ENCODE data around the gene CD3D. TPM values are rescaled to one million over a fixed set of nuclear protein-coding genes. Genes with fewer than 3 reads are reported as not detected.

CD3D gene
- total and polyA plus RNA-seq, 2 donors (not counting 3 experiments of a cell fraction or from before 2014, with no cell fraction given) = not detected

DNA sequence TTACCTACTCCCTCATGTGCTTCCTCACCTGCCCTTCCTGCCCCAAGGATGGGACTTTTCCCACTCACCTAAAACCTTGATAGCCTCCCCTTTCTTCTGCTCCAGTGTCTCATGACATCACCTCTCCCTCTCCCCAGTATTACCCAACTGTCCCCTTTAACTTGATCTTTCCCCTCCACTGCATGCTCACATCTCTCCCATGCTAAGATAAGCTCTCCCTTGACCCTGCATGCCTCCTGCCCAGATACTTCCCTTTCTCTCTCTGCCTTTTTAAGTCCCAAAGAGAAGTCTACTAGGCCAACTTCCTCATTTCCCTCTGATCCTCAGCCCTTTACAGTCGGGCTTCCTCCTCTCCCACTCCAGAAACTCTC, 23.2 kb downstream of the CD3D start:
- no peak for TF ChIP-seq FOS (IDR thresholded peaks at IDR 0.05; ENCODE audit: borderline replicate concordance, insufficient read depth, low read length)
- TF ChIP-seq MYC (IDR thresholded peaks at IDR 0.05; ENCODE audit: low read depth, low read length) = no peak
- TF ChIP-seq GATA2 (IDR thresholded peaks at IDR 0.05; ENCODE audit: insufficient read depth, insufficient read length, low read depth, low read length) = no peak
- TF ChIP-seq POLR2A (IDR thresholded peaks at IDR 0.05; ENCODE audit: low read depth, low read length) = no peak
- no peak for TF ChIP-seq JUN (IDR thresholded peaks at IDR 0.05; ENCODE audit: borderline replicate concordance, insufficient read depth, insufficient read length, low read depth)
- TF ChIP-seq, protein P1, sequence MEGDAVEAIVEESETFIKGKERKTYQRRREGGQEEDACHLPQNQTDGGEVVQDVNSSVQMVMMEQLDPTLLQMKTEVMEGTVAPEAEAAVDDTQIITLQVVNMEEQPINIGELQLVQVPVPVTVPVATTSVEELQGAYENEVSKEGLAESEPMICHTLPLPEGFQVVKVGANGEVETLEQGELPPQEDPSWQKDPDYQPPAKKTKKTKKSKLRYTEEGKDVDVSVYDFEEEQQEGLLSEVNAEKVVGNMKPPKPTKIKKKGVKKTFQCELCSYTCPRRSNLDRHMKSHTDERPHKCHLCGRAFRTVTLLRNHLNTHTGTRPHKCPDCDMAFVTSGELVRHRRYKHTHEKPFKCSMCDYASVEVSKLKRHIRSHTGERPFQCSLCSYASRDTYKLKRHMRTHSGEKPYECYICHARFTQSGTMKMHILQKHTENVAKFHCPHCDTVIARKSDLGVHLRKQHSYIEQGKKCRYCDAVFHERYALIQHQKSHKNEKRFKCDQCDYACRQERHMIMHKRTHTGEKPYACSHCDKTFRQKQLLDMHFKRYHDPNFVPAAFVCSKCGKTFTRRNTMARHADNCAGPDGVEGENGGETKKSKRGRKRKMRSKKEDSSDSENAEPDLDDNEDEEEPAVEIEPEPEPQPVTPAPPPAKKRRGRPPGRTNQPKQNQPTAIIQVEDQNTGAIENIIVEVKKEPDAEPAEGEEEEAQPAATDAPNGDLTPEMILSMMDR (IDR thresholded peaks at IDR 0.05; ENCODE audit: extremely low read depth in 1 of 2, insufficient read depth in 1 of 2, low read depth in 1 of 2, low read length in 2 of 2) = no peak
- TF ChIP-seq, protein P2, sequence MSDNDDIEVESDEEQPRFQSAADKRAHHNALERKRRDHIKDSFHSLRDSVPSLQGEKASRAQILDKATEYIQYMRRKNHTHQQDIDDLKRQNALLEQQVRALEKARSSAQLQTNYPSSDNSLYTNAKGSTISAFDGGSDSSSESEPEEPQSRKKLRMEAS (IDR thresholded peaks at IDR 0.05; ENCODE audit: insufficient read depth, insufficient read length) = no peak
- TF ChIP-seq EZH2 (IDR thresholded peaks at IDR 0.05; ENCODE audit: borderline replicate concordance, low read depth, low read length, severe bottlenecking) = no peak
- TF ChIP-seq POLR2AphosphoS5 (IDR thresholded peaks at IDR 0.05; ENCODE audit: insufficient read depth, low read depth, low read length) = no peak
- H3K9ac ChIP-seq (replicated peaks; ENCODE audit: extremely low read depth, insufficient read depth, low read length) = no peak overlapping the region
- dilution Hi-C loops (cut with MboI; ENCODE audit: extremely low pct_ligation_motif_present, low sequenced_read_pairs) = no loop called here
- no peaks in the 10 kb centered on the region for H3K9me1 ChIP-seq (replicated peaks; ENCODE audit: control insufficient read depth, extremely low read depth, insufficient read depth, low read length)
- DNase-seq (ENCODE audit: low read depth, low spot score) (no peak), FAIRE-seq (no peak)
- no peak overlapping the region for H3K4me2 ChIP-seq (ENCODE audit: insufficient read depth, low read length)
- POLR2A ChIA-PET = no interaction called here
- peaks cover 3 to 12% of the 10 kb centered on the region in 2 experiments for H3K27me3 ChIP-seq (ENCODE audit: control insufficient read depth in 2 of 2, insufficient read depth in 2 of 2, low read length in 2 of 2)
- H3K4me3 ChIP-seq (replicated peaks in 1 of 3; ENCODE audit: insufficient read depth in 1 of 3, low read depth in 1 of 3, low read length in 3 of 3) = no peak overlapping the region
- intact Hi-C loops (cut with micrococcal nuclease) = no loop called here
- BruUV-seq (replicated peaks) = no TSS peak
- H3K79me2 ChIP-seq (ENCODE audit: control insufficient read depth, insufficient read depth, low read length) = no peaks in the 10 kb centered on the region
- no peak overlapping the region for H3K27ac ChIP-seq (ENCODE audit: insufficient read depth, low read depth, low read length)
- H3K4me1 ChIP-seq (ENCODE audit: control insufficient read depth, extremely low read depth, insufficient read depth, low read length) = no peaks in the 10 kb centered on the region
- H4K20me1 ChIP-seq (replicated peaks; ENCODE audit: control insufficient read depth, extremely low read depth, insufficient read depth, low read length) = peaks cover 2% of the 10 kb centered on the region
- H3K9me3 ChIP-seq (replicated peaks; ENCODE audit: control insufficient read depth, insufficient read depth, low read length) = no peaks in the 10 kb centered on the region
- H3K36me3 ChIP-seq (ENCODE audit: control insufficient read depth in 2 of 2, extremely low read depth in 1 of 2, insufficient read depth in 2 of 2, low read length in 2 of 2) = no peaks in the 10 kb centered on the region
- CTCF ChIA-PET = no interaction called here
- no peak overlapping the region for H2AFZ ChIP-seq (ENCODE audit: low read depth, low read length)
